GM18517 (cell line): ENCODE measurements around the gene TMEM138.

Experiments
- ATAC-seq: cut with Tn5 transposase; IDR thresholded peaks from one replicate; pipeline ENCODE4 v1.9.1; 2021; ENCODE audit warnings: mild to moderate bottlenecking, moderate library complexity; ENCODE audit not compliant: unreplicated experiment

TMEM138 gene

GRCh38 chr11:61341706-61342105 lies 20.5 kb upstream of the TMEM138 start:
- ATAC-seq: no peak

GRCh38 chr11:61342207-61342803 lies 19.9 kb upstream of the TMEM138 start:
- no peak for ATAC-seq

GRCh38 chr11:61343792-61344745 lies 18.1 kb upstream of the TMEM138 start:
- no peak for ATAC-seq

DNA sequence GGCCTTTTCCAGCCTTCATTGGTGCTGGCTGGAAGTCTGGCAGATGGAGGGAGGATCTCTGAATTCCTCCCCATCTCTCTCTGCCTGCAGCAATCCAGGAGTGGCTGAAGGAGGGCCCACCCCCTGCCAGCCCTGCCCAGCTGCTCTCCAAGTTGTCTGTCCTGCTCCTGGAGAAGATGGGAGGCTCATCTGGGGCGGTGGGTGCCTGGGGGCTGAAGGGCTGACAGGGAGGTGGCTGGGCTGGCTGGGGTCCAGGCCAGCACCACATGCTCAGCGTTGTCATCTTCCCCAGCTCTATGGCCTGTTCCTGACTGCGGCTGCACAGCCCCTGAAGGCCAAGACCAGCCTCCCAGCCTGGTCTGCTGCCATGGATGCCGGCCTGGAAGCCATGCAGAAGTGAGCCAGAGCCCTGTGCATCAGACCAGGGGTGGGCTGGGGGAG lies 17.0 kb upstream of the TMEM138 start:
- ATAC-seq: no peak

- no peak for ATAC-seq
Observed at GRCh38 chr11:61345954-61346843, 16.0 kb upstream of the TMEM138 start.

DNA sequence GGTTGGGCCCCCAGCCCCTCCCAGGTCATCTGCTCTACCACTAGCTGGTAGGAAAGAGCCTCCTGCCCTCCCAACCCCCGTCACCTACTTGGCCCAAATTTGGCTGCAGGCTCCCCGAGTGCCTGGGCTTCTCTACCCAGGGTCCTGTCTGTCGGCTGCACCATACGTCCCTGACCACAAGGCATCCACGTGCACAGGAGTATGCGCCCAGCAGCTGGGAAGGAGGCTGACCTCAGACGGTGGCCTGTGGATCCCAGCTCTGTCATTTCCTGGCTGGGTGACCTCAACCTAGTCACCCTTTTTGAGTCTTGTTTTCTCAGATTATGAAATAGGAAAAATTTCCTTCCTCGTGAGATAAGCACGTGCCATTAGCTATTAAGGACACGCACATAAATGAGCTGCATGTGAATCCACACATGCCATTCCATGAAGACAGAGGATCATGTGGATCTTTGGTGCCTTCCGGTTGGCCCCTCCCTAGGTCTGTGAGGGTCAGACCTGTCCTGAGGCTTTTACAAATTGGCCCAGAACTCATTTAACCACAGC lies 14.2 kb upstream of the TMEM138 start:
- ATAC-seq: no peak

- ATAC-seq: no peak
Observed at GRCh38 chr11:61349189-61349751, 12.9 kb upstream of the TMEM138 start.

GRCh38 chr11:61349916-61350315 lies 12.3 kb upstream of the TMEM138 start:
- ATAC-seq: no peak

DNA sequence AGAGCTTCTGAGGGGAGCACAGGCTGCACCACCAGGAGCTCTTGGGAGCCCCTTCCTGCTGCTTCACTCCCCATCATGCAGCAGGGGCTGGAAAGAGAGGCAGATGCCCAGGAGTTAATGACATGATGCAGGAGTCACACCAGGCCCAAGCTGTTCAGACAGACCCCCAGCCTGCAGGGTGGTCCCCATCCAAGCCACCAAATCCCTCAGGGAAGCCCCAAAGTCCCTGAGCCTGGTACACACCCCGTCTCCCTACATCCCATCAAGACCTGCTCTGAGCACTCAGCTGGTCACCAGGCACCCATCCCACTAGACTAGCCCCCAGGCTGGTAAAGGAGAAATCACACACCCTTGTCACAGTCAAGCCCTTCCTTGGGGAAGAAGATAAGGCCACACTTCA lies 11.8 kb upstream of the TMEM138 start:
- no peak for ATAC-seq

DNA sequence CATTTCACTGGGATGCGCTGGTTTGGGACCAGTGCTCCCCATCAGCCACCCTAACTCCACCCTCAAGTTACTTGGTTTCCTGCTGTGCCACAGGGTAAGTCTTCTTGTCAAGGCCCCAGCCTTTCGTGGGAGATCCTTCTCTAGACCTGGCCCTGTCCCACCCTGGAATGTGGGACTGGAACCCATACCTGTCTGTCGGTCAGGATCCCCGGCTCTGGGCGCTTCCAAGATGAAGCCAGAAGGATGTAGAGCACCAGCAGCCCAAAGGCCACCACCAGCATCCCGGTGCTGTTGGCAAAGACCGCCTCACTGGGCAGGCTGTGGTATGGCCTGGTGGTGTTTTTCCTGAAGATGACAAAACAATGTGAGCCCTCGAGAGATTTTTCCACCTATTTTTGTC lies 11.4 kb upstream of the TMEM138 start:
- ATAC-seq: no peak

- ATAC-seq: no peak
Observed at GRCh38 chr11:61352038-61352437, 10.1 kb upstream of the TMEM138 start.

DNA sequence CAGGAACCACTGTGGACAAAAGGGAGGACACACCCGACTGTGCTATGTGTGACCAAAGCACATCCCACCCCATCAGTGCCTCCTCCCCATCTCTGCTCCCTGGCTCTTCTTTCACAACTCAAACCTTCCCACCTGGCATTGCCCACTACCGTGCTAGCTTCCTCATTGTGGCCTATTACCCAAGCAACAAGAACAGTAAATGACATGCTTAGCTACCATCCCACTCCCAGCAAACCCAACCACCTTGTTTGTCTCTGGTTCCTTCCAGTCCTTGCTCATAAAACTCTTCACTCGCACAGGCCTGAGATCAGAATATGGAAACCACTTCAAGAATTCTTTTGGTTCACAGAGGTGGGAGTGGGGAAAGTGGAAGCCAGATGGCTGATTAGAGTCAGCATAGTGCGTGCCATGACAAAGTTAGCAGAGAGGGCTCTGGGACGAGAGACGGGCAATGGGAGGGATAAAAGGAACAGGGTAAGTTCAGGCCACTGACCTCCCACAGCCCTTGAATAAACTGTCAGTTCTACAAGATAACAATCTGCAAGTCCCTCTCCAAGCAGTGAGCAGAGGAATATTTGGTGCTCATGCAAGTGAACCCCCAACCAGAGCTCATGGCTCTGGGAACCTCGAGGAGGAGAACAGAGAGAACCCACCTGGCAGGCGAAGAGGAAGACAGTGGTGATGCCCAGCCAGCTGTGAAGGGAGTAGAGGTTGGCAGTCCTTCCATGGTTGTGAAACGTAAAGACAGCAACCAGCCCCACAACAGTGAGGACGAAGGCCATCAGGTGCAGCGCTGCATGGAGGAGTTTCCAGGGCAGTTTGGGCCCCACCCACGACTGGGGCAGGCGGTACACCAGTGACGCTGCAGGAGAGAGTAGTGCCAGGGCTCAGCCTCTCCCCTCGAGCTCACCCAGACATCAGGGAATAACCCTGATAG lies 8.8 kb upstream of the TMEM138 start:
- no peak for ATAC-seq

- no peak for ATAC-seq
Observed at GRCh38 chr11:61354208-61354607, 8.0 kb upstream of the TMEM138 start.

GRCh38 chr11:61356706-61357105 lies 5.5 kb upstream of the TMEM138 start:
- no peak for ATAC-seq

- peak; percentile 44 for ATAC-seq
Observed at GRCh38 chr11:61357233-61357893, 4.8 kb upstream of the TMEM138 start.

DNA sequence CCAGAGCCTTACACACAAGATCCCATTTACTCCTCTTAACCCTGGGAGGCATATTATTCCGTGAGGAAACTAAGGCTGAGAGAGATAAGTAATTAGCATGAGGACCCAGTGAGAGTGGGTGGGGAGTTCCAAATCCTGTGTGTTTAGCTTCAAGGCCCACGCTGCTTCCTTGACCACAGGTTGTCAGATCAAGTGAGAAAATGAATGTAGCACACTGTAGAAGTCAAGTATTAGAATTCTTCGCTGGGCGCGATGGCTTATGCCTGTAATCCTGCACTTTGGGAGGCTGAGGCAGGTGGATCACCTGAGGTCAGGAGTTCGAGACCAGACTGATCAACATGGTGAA lies 4.3 kb upstream of the TMEM138 start:
- ATAC-seq: no peak

- ATAC-seq: no peak
Observed at GRCh38 chr11:61358566-61358965, 3.6 kb upstream of the TMEM138 start.

DNA sequence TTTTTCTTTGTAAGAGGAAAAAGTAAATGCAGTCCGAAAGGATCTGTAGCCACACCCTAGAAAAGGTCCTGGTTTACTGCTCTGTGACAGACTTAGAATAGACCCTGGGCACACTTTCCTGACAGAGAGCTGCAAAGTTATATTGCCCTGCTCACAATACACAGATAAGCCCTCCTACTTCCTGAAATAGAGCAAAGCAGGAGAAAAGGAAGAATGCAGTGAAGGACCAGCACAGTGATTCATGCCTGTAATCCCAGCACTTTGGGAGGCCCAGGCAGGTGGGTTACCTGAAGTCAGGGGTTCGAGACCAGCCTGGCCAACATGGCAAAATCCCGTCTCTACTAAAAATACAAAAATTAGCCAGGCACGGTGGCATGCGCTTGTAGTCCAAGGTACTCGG lies 2.7 kb upstream of the TMEM138 start:
- ATAC-seq: no peak

DNA sequence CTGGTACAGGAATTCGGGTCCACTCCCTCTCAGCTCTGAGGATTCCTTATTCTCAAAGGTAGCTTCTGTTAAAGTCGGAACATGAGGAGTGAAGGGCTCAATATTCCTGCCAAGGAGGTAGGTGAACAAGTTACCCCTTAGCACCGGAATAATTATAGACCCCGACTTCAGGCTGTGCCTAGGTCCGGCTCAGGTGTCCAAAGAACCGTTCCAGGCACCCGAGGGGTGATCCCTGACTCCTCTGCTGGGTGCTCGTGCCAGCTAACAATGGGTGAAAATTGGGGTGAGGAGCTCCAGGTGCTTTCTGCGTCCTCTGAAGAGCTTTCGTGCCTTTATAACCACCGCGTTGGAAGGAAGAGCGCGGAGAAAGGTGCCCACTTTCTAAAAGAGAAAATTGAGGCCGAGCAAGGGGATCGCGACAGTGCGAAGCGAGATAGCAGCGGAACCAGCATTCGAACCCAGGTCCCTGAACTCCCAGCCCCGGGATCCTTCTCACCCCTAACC lies 885 bp upstream of the TMEM138 start:
- ATAC-seq: no peak
